ENCODE data around the gene SMIM41. TPM values are rescaled to one million over a fixed set of nuclear protein-coding genes. Genes with fewer than 3 reads are reported as not detected.

SMIM41 gene
- total and polyA plus RNA-seq, 5 donors, result 0.31 to 0.95 (median 0.53) TPM; not detected in 1

GRCh38 chr12:52151837-52152783 is 72.6 kb downstream of the SMIM41 start:
- ATAC-seq (peak; percentile 63), DNase-seq (peak; percentile 82 to 93 (median 91))
- intact Hi-C loops (cut with DNase I), result loop anchor here in 1 of 4 donors (10.0 kb wide), 2 partner anchors 723 to 823 kb away; no protein-coding TSS in a partner anchor
- Histone ChIP-seq H3K27me3 (ENCODE audit: control insufficient read depth, insufficient read depth) (no peaks in the 10 kb centered on the region), H3K27ac (ENCODE audit: low read length) (no peak overlapping the region), H3K4me3 (ENCODE audit: low read length) (peak overlapping the region; percentile 8), H3K4me1 (ENCODE audit: control insufficient read depth, insufficient read depth, low read length) (peaks cover 5% of the 10 kb centered on the region), H3K9me3 (ENCODE audit: control insufficient read depth, low read length) (no peaks in the 10 kb centered on the region)
- 13% methylated on average over 63 of the region's 63 CpGs for WGBS

DNA sequence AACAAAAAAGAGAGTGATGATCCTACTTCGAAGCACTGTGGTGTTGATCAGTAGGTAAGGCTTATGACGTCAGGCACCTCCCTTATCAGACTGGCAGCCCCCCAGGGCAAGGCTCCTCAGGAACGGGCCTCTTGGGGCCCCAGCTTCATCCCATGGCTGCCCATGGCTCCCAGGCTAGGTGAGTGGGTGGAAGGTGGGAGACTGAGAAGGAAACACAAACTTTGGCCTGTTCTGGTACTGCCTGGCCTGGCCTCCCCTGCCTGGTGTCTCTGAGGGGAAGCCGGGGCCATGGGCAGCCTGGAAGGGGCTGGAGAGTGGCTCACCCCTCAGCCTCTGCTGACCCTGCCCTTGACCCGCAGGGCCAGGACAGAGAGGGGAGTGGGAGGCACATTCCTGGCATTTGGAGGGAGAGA is 73.4 kb downstream of the SMIM41 start:
- DNase-seq (no peak), ATAC-seq (no peak)
- intact Hi-C loops (cut with DNase I), result loop anchor here in 1 of 4 donors (10.0 kb wide), 2 partner anchors 722 to 822 kb away; no protein-coding TSS in a partner anchor
- Histone ChIP-seq H3K4me1 (ENCODE audit: control insufficient read depth, insufficient read depth, low read length) (peaks cover 5% of the 10 kb centered on the region), H3K4me3 (ENCODE audit: low read length) (no peak overlapping the region), H3K9me3 (ENCODE audit: control insufficient read depth, low read length) (no peaks in the 10 kb centered on the region), H3K27ac (ENCODE audit: low read length) (no peak overlapping the region), H3K27me3 (ENCODE audit: control insufficient read depth, insufficient read depth) (no peaks in the 10 kb centered on the region)
- WGBS, result 88% methylated on average over 5 of the region's 5 CpGs

DNA sequence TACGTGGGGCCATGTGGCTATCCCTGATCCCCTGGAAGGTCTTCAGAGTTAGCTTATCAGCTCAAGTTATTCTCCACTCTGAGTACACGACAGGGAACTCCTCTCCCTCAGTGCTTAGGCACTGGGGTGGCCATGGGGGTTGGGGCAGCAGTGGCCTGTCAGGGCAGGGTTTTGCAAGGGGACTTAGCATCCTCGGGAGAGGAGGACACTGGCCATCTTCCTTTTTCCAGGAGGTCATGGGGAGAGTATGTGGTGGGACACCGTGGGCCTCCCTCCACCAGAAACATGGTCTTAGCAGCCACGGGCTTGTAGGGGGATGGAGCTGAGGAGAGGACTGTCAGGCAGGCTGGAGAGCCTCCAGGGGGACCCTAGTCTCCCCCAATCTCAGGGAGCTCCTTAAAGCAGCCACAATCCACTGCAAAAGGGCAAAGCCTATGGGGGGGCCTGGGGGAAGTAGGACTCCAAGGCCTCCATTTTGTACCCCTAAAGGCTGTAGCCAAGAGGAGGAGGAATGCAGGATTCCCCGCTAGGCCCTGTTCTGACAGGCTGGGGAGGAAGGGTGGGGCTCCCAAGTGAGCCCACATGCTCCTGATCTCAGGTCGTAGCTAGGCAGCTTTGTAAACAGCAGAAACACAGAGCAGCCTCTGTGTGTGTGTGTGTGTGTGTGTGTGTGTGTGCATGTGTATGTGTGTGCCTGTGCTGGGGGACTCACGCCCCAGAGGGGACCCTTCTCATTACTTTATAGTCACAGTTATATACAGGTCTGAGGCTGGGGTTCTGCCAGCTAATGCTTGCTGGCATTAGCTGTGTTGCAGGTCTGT is 75.8 kb downstream of the SMIM41 start:
- Histone ChIP-seq H3K27ac (ENCODE audit: low read length) (no peak overlapping the region), H3K27me3 (ENCODE audit: control insufficient read depth, insufficient read depth) (no peaks in the 10 kb centered on the region), H3K4me3 (ENCODE audit: low read length) (no peak overlapping the region), H3K4me1 (ENCODE audit: control insufficient read depth, insufficient read depth, low read length) (peaks cover under 1% of the 10 kb centered on the region), H3K9me3 (ENCODE audit: control insufficient read depth, low read length) (no peaks in the 10 kb centered on the region)
- WGBS, result 59% methylated on average over 8 of the region's 8 CpGs
- ATAC-seq (peak in 1 of 2 donors; percentile 58), DNase-seq (peak in 1 of 3 donors; percentile 48)
- intact Hi-C loops (cut with DNase I), result loop anchor here in 3 of 4 donors (5.0 to 10.0 kb wide), 5 partner anchors 122 to 820 kb away; no protein-coding TSS in a partner anchor

DNA sequence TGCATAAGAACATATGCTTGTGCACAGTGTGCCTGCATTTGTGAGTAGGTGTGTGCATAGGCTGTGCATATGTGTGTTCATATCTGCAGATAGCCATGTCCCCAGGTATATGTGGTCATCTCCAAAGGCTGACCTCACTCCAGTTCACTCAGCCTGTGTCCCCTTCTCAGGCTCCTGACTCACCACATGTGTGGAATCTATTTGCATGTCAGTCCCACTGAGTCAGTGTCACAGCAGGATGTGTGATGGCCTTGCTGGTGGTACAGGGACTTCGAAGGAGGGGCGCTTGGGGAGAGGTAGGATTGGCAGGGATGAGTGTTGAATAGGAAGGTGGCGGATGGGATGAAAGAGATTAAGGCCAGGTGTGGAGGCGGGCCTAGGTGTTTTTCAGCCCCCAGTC is 76.8 kb downstream of the SMIM41 start:
- H3K27me3 ChIP-seq (ENCODE audit: control insufficient read depth, insufficient read depth), result no peaks in the 10 kb centered on the region
- no peaks in the 10 kb centered on the region for H3K4me1 ChIP-seq (ENCODE audit: control insufficient read depth, insufficient read depth, low read length)
- H3K27ac ChIP-seq (ENCODE audit: low read length), result no peak overlapping the region
- no peak overlapping the region for H3K4me3 ChIP-seq (ENCODE audit: low read length)
- intact Hi-C loops (cut with DNase I), result loop anchor here (2.0 to 10.0 kb wide), 9 partner anchors 56 to 818 kb away; no protein-coding TSS in a partner anchor
- ATAC-seq, result no peak
- no peak for DNase-seq
- 78% methylated on average over 4 of the region's 4 CpGs for WGBS
- H3K9me3 ChIP-seq (ENCODE audit: control insufficient read depth, low read length), result no peaks in the 10 kb centered on the region

DNA sequence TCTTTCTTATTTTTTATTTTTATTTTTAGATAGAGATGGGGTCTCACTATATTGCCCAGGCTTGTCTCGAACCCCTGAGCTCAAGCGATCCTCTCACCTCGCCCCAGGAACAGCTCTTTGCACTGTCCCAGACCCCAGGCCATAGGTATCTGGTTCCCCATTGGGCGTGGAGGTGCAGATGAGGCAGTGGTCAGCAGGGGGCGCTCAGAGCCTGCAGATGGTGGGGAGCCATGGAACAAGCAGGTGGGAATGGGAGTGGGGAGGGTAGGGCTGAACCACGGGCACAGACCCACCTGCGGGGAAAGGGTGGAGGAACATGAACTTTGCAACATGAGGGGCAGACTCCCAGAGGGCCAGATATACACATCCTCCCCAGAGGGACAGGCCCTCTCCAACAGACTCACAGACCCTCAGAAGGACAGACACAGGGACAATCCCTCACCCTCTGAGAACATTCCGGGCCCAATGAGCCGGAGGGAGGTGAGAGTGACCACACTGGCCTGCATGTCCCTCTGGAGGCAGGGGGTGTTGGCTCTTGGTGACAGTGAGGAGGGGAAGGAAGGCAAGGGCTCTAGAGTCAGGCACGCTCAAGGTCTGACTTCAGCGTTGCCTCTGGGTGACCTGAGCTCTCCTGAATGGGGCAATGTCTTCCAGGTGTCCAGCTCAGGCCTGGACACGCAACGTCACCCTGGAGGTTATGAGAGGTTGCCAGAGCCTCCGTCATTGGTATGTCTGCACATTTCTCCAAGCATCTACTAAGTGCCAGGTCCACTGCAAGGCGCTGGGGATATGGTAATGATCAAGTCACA is 77.5 kb downstream of the SMIM41 start:
- peak; percentile 75 to 90 (median 89) for DNase-seq
- Histone ChIP-seq H3K4me1 (ENCODE audit: control insufficient read depth, insufficient read depth, low read length) (no peaks in the 10 kb centered on the region), H3K27me3 (ENCODE audit: control insufficient read depth, insufficient read depth) (no peaks in the 10 kb centered on the region), H3K4me3 (ENCODE audit: low read length) (no peak overlapping the region), H3K9me3 (ENCODE audit: control insufficient read depth, low read length) (no peaks in the 10 kb centered on the region), H3K27ac (ENCODE audit: low read length) (no peak overlapping the region)
- intact Hi-C loops (cut with DNase I), result loop anchor here (2.0 to 10.0 kb wide), 9 partner anchors 56 to 818 kb away; no protein-coding TSS in a partner anchor
- peak; percentile 61 to 67 for ATAC-seq
- 42% methylated on average over 15 of the region's 15 CpGs for WGBS

DNA sequence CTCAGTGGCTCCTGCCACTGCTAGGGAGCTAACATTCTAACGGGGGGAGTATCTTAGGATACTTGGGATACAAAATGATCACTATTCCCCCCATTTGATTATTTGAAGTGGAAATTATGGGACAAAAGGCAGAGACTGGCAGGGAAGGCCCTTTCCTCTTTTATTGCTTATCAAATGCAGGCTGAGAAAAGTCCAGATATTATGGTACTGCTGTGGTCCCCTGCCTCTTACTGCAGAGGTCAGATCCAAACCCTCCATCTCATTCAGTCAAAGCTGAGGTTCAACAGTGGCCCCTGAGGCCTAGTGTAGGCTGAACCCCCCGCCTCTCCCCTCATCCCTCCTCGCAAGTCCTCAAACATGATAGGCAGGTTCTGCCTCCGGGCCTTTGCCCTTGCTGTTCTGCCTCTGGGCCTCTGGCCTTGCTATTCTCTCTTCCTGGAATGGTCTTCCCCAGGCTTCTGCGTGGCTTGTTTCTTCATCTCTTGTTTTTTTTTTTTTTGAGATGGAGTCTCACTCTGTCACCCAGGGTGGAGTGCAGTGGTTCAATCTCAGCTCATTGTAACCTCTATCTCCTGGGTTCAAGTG is 78.2 kb downstream of the SMIM41 start:
- ATAC-seq (no peak), DNase-seq (no peak)
- no peaks in the 10 kb centered on the region for H3K9me3 ChIP-seq (ENCODE audit: control insufficient read depth, low read length)
- no peaks in the 10 kb centered on the region for H3K27me3 ChIP-seq (ENCODE audit: control insufficient read depth, insufficient read depth)
- 79% methylated on average over 5 of the region's 5 CpGs for WGBS
- no peaks in the 10 kb centered on the region for H3K4me1 ChIP-seq (ENCODE audit: control insufficient read depth, insufficient read depth, low read length)
- intact Hi-C loops (cut with DNase I), result loop anchor here (2.0 to 10.0 kb wide), 9 partner anchors 55 to 817 kb away; no protein-coding TSS in a partner anchor
- H3K4me3 ChIP-seq (ENCODE audit: low read length), result no peak overlapping the region
- H3K27ac ChIP-seq (ENCODE audit: low read length), result no peak overlapping the region

Other genes starting within 250 kb of the SMIM41 start
- under 1 TPM; 0.25 to 0.39 (median 0.28) TPM for gene FIGNL2, start 231.0 kb upstream of the SMIM41 start, total RNA-seq
- gene FIGNL2, start 231.0 kb upstream of the SMIM41 start, polyA plus RNA-seq, result 0.18 TPM
- gene ANKRD33, start 191.6 kb upstream of the SMIM41 start, total RNA-seq, result not detected
- not detected for gene ANKRD33, start 191.6 kb upstream of the SMIM41 start, polyA plus RNA-seq
- gene ACVRL1, start 172.2 kb upstream of the SMIM41 start, total RNA-seq, result 10 to 100 TPM; 19.8 to 38.8 (median 28.7) TPM
- 18.7 TPM for gene ACVRL1, start 172.2 kb upstream of the SMIM41 start, polyA plus RNA-seq
- 10 to 100 TPM; 14.6 to 19.4 (median 16.3) TPM for gene ACVR1B, start 128.0 kb upstream of the SMIM41 start, total RNA-seq
- gene ACVR1B, start 128.0 kb upstream of the SMIM41 start, polyA plus RNA-seq, result 15.2 TPM
- 10 to 100 TPM; 20.8 to 39.3 (median 30.0) TPM for gene TAMALIN, start 72.8 kb upstream of the SMIM41 start, total RNA-seq
- 30.3 TPM for gene TAMALIN, start 72.8 kb upstream of the SMIM41 start, polyA plus RNA-seq
- 100 to 1,000 TPM in 2 of 4 donors, 10 to 100 TPM in 2; 50.2 to 238 (median 85.2) TPM for gene NR4A1, start 28.3 kb upstream of the SMIM41 start, total RNA-seq
- gene NR4A1, start 28.3 kb upstream of the SMIM41 start, polyA plus RNA-seq, result 417 TPM
- 10 to 100 TPM; 24.8 to 30.2 (median 26.9) TPM for gene ATG101, start 9.7 kb upstream of the SMIM41 start, total RNA-seq
- 33.0 TPM for gene ATG101, start 9.7 kb upstream of the SMIM41 start, polyA plus RNA-seq
- gene KRT80, start 112.3 kb downstream of the SMIM41 start, total RNA-seq, result under 1 TPM in 1 of 4 donors, not detected in 3; 0.06 TPM
- gene KRT80, start 112.3 kb downstream of the SMIM41 start, polyA plus RNA-seq, result 0.05 TPM
- gene KRT7, start 153.5 kb downstream of the SMIM41 start, total RNA-seq, result 1 to 10 TPM in 2 of 4 donors, under 1 TPM in 1, not detected in 1; 0.94 to 3.0 (median 1.1) TPM
- 0.16 TPM for gene KRT7, start 153.5 kb downstream of the SMIM41 start, polyA plus RNA-seq
- not detected for gene KRT86, start 194.9 kb downstream of the SMIM41 start, total RNA-seq
- not detected for gene KRT86, start 194.9 kb downstream of the SMIM41 start, polyA plus RNA-seq
- gene KRT81, start 211.8 kb downstream of the SMIM41 start, total RNA-seq, result not detected
- gene KRT81, start 211.8 kb downstream of the SMIM41 start, polyA plus RNA-seq, result not detected
- gene KRT83, start 241.7 kb downstream of the SMIM41 start, total RNA-seq, result not detected
- gene KRT83, start 241.7 kb downstream of the SMIM41 start, polyA plus RNA-seq, result not detected

All from right cardiac atrium (tissue), 5 donors.